ENCODE data around the gene COL4A2. TPM values are rescaled to one million over a fixed set of nuclear protein-coding genes. Genes with fewer than 3 reads are reported as not detected.
A peak's percentile ranks its signal among the peaks of the same experiment; 100 is the strongest.

The COL4A2 gene
- total RNA-seq, 1 experiment from 2014 or later, result 35.0 TPM

- DNase-seq (ENCODE audit: extremely low read depth, low read depth), result no peak
Observed at GRCh38 chr13:110396913-110397381, 89.9 kb downstream of the COL4A2 start.

GRCh38 chr13:110397436-110398115, 90.5 kb downstream of the COL4A2 start:
- DNase-seq (ENCODE audit: extremely low read depth, low read depth), result no peak

DNA sequence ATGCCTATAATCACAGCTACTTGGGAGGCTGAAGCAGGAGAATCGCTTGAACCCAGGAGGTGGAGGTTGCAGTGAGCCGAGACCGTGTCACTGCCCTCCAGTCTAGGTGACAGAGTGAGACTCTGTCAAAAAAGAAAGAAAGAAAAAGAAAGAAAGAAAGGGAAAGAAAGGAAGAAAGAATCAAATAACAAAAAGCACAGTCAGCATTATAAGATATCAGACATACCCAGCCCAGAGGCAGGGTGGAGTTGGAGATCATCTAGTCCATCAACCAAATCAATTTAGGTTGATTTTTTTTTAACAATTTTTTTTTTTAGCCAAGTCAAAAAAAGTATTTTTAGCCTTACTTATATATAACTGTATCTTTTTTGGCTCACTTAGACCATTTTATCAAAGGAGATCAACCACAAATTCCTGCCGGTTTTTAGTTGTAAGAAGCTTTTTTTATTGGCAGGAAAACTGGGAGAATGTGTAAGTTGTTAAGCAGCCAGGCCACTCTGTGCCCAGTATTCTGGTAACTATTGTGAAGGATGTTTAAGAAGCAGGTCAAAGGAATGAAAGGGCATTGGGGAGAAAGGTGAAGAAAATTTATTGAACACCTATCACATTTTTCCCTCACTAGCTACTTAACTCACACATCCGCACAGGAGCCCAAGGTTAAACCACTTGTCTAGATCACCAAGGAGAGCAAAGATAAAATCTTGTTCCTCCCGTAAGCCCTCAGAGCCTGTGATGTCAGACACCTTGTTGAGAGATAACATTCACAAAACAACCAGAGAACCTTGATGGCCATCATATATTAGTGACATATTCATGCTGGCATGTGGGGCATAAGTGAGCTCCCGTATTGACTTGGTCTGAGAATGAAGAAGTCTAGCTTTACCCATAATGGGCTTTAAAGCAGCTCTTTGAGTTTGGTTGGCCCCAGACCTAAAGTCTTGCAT, 91.8 kb downstream of the COL4A2 start:
- DNase-seq (ENCODE audit: extremely low read depth, low read depth), result no peak

GRCh38 chr13:110399801-110400200, 92.7 kb downstream of the COL4A2 start:
- no peak for DNase-seq (ENCODE audit: extremely low read depth, low read depth)

DNA sequence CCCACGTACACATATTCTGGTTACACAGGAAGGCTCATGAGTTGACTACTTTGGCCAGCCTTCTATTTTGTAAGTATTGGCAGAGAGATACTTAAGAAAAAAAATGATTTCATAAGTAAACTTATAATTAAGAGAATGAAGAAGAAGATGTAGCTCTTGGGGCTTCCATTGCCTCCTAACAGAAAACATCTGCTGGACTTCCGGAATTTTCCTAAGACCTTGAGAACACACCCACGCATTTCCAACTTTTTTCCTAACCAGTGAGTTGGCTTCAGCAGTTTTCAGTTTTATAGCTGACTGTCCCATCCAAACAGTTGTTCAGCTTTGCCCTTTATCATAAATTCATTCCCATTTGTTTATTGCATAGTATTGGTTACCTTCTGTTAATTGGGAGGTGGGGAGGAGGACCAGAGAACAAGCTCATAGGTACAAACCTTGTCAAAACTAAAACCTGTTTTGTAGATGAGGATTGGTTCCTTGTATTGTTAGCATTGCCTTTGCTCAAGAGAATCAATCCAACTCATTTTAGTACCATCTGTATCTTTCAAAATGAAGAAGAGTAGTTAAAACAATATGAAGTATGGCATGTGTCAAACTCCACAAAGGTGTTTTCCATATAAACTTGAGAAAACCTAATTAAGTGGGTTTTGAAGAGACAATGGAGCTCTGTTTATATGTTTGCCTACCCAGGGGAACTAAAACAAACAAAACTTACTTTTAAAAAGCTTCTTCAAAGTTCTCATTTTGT, 93.9 kb downstream of the COL4A2 start:
- DNase-seq (ENCODE audit: extremely low read depth, low read depth), result no peak

DNA sequence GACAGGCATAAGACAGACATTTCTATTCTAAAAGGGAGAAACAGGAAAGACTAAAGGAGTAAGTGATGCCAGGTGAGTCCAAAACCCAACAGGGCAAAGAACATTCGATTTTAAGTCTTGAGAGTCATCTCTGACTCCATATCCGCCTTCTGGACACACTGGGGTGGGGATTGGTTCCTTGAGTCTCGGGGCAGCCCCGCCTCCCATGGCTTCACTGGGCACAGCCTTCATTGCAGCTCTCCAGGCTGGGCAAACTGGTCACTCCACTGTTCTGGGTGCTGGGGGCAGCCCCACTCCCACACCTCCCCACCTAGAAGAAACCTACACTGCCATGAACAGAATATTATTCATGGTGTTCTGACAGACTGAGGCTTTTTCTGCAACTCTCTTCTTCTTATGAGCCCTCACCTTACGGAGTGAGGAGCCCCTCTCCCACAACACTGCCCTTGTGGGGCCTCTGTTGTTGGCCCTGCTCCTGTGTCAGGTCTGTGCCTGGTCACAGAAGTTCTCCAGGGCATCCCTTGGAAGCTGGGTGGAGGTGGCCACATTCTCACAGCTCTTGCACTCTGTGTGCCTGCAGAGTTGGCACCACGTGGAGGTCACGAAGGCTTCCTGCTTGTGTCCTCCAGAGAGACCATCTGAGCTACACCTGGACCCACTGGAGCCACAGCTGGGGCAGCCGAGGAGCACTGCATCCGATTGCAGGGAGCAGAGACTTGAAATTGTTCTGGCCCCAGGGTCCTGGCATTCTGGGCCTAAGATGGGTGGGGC, 95.4 kb downstream of the COL4A2 start:
- DNase-seq (ENCODE audit: extremely low read depth, low read depth), result no peak

- no peak for DNase-seq (ENCODE audit: extremely low read depth, low read depth)
Observed at GRCh38 chr13:110403315-110403714, 96.2 kb downstream of the COL4A2 start.

GRCh38 chr13:110403721-110404120, 96.6 kb downstream of the COL4A2 start:
- no peak for DNase-seq (ENCODE audit: extremely low read depth, low read depth)

DNA sequence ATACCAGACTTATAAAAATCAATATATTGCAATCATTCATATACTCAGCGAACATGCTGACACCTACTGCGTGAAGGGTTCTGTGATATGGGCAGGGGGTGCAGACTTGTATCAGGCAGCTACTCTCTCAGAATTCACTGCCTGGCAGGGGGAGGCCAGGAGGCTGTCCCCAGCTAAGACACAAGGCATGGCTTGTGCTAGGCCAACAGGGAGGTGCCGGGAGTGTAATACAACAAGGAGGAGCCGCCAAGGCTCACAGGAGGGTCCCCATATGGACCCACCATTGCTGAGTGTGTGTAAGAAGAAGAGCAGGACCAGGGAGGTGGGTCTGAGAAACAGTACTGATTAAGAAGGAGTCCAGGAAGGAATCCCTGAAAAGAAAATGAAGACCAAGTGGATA, 97.2 kb downstream of the COL4A2 start:
- DNase-seq (ENCODE audit: extremely low read depth, low read depth), result no peak

DNA sequence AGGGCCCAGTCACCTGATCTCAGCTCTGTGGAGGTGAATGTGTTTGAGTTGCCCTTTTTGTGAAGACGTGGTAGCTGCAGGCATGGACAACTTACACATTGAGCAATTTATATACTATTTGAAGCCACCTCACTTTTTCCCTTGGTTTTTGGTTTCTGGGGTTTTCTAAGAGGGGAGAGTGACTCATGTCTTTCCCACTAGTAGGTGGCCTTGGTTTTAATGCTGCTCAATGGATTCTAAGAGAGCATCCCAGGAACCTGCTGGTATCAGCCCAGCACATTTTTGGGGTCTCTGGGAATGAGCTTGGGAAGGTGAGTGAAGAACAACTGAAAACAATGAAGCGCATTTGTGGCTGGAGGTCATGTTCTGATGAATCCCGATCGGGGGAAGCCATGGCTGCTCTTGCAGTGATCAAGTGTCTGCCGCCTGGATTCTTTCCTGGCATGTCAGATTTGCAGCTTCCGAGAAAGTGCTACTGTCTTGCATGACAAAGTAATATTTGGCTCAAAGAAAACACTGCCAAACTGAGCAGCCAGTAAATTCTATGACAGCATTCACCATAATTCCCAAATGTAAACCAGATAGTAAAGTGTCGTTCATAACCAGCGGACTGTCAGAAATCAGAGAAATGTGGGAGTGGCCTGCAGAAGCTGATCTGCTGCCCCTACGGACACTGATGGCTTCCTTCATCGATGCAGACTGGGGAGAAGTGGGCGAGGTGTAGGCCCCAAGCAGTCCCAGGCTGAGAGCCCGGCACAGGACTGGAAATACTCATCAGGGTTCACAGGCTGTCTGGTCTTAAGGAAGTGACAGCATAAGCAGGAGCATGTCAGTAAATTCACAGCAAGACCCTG, 98.7 kb downstream of the COL4A2 start:
- no peak for DNase-seq (ENCODE audit: extremely low read depth, low read depth)

DNA sequence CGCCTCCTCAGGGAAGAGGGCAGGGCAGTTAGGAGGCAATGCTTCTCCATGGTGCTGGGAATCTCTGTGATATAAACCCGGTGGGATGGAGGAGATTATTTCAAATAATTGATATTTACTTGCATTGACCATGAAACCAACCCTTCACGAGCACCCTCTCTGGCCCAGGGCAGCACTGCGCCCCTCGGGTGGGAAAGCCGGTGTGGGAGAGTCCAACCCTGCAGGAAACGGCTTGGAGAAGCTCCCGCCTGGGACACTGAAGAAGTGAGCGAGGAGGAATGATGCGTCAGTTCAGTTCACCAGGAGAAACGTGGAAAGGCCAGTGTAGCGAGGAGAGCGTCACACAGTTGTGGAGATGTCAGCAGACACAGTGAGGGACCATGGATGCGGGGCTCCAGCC, 99.9 kb downstream of the COL4A2 start:
- DNase-seq (ENCODE audit: extremely low read depth, low read depth), result no peak

- DNase-seq (ENCODE audit: extremely low read depth, low read depth), result no peak
Observed at GRCh38 chr13:110407531-110407930, 100.4 kb downstream of the COL4A2 start.

- no peak for DNase-seq (ENCODE audit: extremely low read depth, low read depth)
Observed at GRCh38 chr13:110408286-110408685, 101.2 kb downstream of the COL4A2 start.

- no peak for DNase-seq (ENCODE audit: extremely low read depth, low read depth)
Observed at GRCh38 chr13:110409581-110409992, 102.5 kb downstream of the COL4A2 start.

- no peak for DNase-seq (ENCODE audit: extremely low read depth, low read depth)
Observed at GRCh38 chr13:110410000-110410399, 102.9 kb downstream of the COL4A2 start.

DNA sequence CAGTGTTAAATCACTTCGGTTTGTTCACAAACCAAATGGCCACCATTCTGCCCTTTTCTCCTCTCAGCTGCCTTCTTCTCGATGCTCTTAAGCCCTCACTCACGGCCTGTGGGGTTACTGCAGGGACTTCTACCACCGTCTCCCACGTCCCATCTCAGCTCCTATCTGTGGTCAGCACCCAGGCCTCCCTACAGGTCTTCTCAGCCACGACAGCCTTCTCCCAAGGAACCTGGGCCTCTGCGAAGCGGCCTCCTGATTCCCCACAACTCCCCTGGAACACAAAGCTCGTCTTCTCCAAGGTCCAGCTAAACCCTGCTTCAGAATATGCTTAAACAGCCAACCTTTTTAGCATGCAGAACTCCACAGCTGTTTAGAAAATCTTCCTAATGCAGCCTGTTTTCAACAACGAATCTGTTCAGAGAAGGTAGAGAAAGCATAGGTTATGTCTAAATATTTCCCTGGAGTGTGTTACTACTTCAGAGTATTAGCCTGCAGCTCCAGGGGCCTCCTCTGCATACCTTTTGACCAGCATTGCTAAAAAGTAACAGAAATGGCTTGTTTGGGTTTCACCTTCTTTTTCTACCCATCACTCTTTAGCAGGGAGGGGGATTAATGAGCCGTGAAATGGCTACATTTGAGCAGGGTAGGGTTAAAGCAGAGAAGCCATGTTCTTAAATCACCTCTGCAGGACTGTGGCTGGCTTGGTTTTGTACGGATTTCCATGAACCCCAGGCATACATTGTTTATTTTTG, 104.0 kb downstream of the COL4A2 start:
- DNase-seq (ENCODE audit: extremely low read depth, low read depth), result no peak

DNA sequence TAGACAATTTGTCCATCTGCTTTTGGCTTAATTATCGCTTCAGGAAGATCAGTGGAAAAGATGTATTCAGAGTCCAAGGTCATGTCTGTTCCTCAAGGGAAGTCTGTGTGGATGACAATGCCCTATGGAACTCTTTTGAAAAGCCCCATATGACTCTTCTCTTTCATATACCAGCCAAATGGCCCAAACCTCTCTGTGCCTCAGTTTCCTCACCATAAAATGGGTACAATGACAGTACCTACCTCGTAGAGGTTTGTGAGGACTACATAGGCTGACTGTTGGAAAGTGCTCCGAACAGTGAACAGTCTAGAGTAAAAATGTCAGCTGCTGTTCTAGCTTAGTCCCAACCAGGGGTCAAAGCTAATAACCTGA, 104.6 kb downstream of the COL4A2 start:
- no peak for DNase-seq (ENCODE audit: extremely low read depth, low read depth)

DNA sequence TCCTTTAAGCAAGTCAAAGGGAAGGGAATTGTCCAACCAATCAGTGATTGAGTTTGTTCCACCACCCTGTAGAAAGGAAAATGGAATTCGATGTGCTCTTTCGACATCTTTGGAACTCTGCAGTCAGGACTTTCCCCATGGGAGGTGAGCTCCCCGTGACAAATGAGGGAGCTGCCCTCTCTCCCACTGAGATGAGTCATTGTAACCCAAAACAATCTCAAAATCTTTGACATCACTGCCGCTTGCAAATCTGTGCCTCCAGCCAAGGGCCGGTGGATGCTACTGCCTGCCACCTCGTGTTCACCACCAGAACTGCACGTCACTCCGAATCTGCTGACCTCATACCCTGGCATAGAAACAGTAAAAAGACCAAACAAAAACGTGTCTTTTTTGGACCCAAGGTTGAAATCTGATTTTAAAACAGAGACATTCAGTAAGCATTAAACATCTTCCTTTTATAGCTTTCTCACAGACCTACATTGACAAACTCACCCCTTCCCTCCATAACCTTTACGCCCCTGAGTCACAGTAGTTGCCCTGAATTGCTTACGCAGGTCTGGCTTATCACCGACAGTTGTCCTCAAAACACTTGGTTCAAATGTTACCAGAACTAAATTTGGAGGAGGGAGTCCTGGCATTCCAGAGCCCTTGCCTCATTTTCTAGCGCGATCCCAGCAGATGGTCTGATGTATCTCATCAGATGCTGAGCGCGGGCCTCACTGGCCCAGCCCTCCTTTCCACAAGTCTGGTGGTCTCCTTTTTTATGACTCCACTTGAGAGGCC, 105.2 kb downstream of the COL4A2 start:
- DNase-seq (ENCODE audit: extremely low read depth, low read depth), result peak; percentile 90

Data from NCI-H460 (cell line).